ENCODE measurements around the gene GJA4.

Gene GJA4

GRCh38 chr1:34790985-34791384 is 1.8 kb upstream of the GJA4 start:
- no peak overlapping the region for H3K4me3 ChIP-seq (replicated peaks; ENCODE audit: low read depth, low read length)
- TF ChIP-seq CTCF (IDR thresholded peaks at IDR 0.05; ENCODE audit: low read depth, low read length, missing control alignments): no peak
- DNase-seq (ENCODE audit: extremely low read depth, low read depth): no peak

- no peak overlapping the region for H3K4me3 ChIP-seq (replicated peaks; ENCODE audit: low read depth, low read length)
- no peak for TF ChIP-seq CTCF (IDR thresholded peaks at IDR 0.05; ENCODE audit: low read depth, low read length, missing control alignments)
- no peak for DNase-seq (ENCODE audit: extremely low read depth, low read depth)
Measured at GRCh38 chr1:34792424-34792823, 375 bp upstream of the GJA4 start.

GRCh38 chr1:34794001-34794789 is 1.4 kb downstream of the GJA4 start:
- TF ChIP-seq CTCF (IDR thresholded peaks at IDR 0.05; ENCODE audit: low read depth, low read length, missing control alignments): no peak
- DNase-seq (ENCODE audit: extremely low read depth, low read depth): no peak
- no peak overlapping the region for H3K4me3 ChIP-seq (replicated peaks; ENCODE audit: low read depth, low read length)

GRCh38 chr1:34794790-34795180 is 2.0 kb downstream of the GJA4 start:
- TF ChIP-seq CTCF (IDR thresholded peaks at IDR 0.05; ENCODE audit: low read depth, low read length, missing control alignments): no peak
- H3K4me3 ChIP-seq (replicated peaks; ENCODE audit: low read depth, low read length): no peak overlapping the region

GRCh38 chr1:34795916-34796315 is 3.1 kb downstream of the GJA4 start:
- DNase-seq (ENCODE audit: extremely low read depth, low read depth): no peak
- no peak for TF ChIP-seq CTCF (IDR thresholded peaks at IDR 0.05; ENCODE audit: low read depth, low read length, missing control alignments)
- H3K4me3 ChIP-seq (replicated peaks; ENCODE audit: low read depth, low read length): no peak overlapping the region

More at GRCh38 chr1:34794790-34795180, 2.0 kb downstream of the GJA4 start:
- DNase-seq (ENCODE audit: extremely low read depth, low read depth): no peak

- no peak overlapping the region for H3K4me3 ChIP-seq (replicated peaks; ENCODE audit: low read depth, low read length)
- no peak for DNase-seq (ENCODE audit: extremely low read depth, low read depth)
- TF ChIP-seq CTCF (IDR thresholded peaks at IDR 0.05; ENCODE audit: low read depth, low read length, missing control alignments): no peak
Measured at GRCh38 chr1:34796990-34797389, 4.2 kb downstream of the GJA4 start.

GRCh38 chr1:34800214-34800613 is 7.4 kb downstream of the GJA4 start:
- TF ChIP-seq CTCF (IDR thresholded peaks at IDR 0.05; ENCODE audit: low read depth, low read length, missing control alignments): no peak
- DNase-seq (ENCODE audit: extremely low read depth, low read depth): no peak
- H3K4me3 ChIP-seq (replicated peaks; ENCODE audit: low read depth, low read length): no peak overlapping the region

All from HFF-Myc (cell line).